PC-9 (cell line): ENCODE results near the gene NOTCH3. TPM values are rescaled to one million over a fixed set of nuclear protein-coding genes. Genes with fewer than 3 reads are reported as not detected.

ENCODE experiments used
- BruUV-seq: library from RNA; stranded (reverse); fragments of 400-500 nt; replicated peaks from 2 replicates; lab custom pipeline; 2021; lab: Mats Ljungman, UMichigan
- CTCF ChIA-PET: fragments of 300-600 bp; sonication (Branson Sonifier 250); formaldehyde crosslinking; loops from one replicate; lab custom pipeline; 2022; ENCODE audit warnings: antibody characterized with exemption; lab: Charles Lee
- POLR2A ChIA-PET: fragments of 300-600 bp; sonication (Branson Sonifier 250); formaldehyde crosslinking; loops from one replicate; lab custom pipeline; 2022; ENCODE audit warnings: antibody characterized with exemption; ENCODE audit not compliant: unreplicated experiment; lab: Charles Lee
- DNase-seq, 2 experiments: peaks; one replicate each; pipeline versions ENCODE4 v3.0.0 to v3.0.0-alpha.2; 2015 to 2022; ENCODE audit warnings: mixed read lengths in 1 of 2
- H2AFZ ChIP-seq: fragments of 200-600 bp; sonication (generic); 2 replicates; pipeline ENCODE4 v1.8.1; 2017; ENCODE audit warnings: antibody characterized with exemption
- H3F3A ChIP-seq: fragments of 200-600 bp; sonication (generic); 2 replicates; pipeline ENCODE4 v1.8.1; 2017; ENCODE audit warnings: antibody characterized with exemption, mild to moderate bottlenecking, low read depth; ENCODE audit not compliant: insufficient read depth
- H3K27ac ChIP-seq: fragments of 200-600 bp; sonication (generic); 2 replicates; pipeline ENCODE4 v1.6.1; 2016; ENCODE audit warnings: mixed run types
- H3K27me3 ChIP-seq: fragments of 200-600 bp; sonication (generic); 2 replicates; pipeline ENCODE4 v1.6.1; 2016; ENCODE audit warnings: low read depth, mixed run types; ENCODE audit not compliant: insufficient read depth
- H3K36me3 ChIP-seq: fragments of 200-600 bp; sonication (generic); 2 replicates; pipeline ENCODE4 v1.6.1; 2016; ENCODE audit warnings: low read depth, mixed run types
- H3K4me1 ChIP-seq: fragments of 200-600 bp; sonication (generic); replicated peaks from 2 replicates; pipeline ENCODE4 v1.6.1; 2016; ENCODE audit warnings: mixed run types; ENCODE audit not compliant: insufficient read depth
- H3K4me2 ChIP-seq: fragments of 200-600 bp; sonication (generic); 2 replicates; pipeline ENCODE4 v1.6.1; 2017; ENCODE audit warnings: mixed run types
- H3K4me3 ChIP-seq: fragments of 200-600 bp; sonication (generic); 2 replicates; pipeline ENCODE4 v1.6.1; 2016; ENCODE audit warnings: mixed run types
- H3K79me2 ChIP-seq: fragments of 200-600 bp; sonication (generic); 2 replicates; pipeline ENCODE4 v1.6.1; 2017; ENCODE audit warnings: low read depth, mixed run types
- H3K9me2 ChIP-seq: fragments of 200-600 bp; sonication (generic); 2 replicates; pipeline ENCODE4 v1.8.1; 2017; ENCODE audit warnings: mild to moderate bottlenecking; ENCODE audit not compliant: insufficient read depth
- H3K9me3 ChIP-seq: fragments of 200-600 bp; sonication (generic); 2 replicates; pipeline ENCODE4 v1.8.1; 2016; ENCODE audit warnings: low read depth; ENCODE audit not compliant: insufficient read depth
- H4K20me1 ChIP-seq: fragments of 200-600 bp; sonication (generic); 2 replicates; pipeline ENCODE4 v1.8.1; 2017; ENCODE audit not compliant: insufficient read depth
- CTCF ChIP-seq: fragments of 200-600 bp; sonication (generic); conservative IDR thresholded peaks from 2 replicates; pipeline ENCODE4 v1.6.1; 2017; ENCODE audit warnings: mixed run types, antibody characterized with exemption, mild to moderate bottlenecking, moderate library complexity
- EZH2 ChIP-seq: fragments of 200-600 bp; sonication (generic); IDR thresholded peaks from 2 replicates; pipeline ENCODE4 v1.8.0; 2017; ENCODE audit warnings: antibody characterized with exemption, low read depth
- intact Hi-C: fragments of 100-400 bp; cut with micrococcal nuclease; formaldehyde crosslinking; loops from one replicate; pipeline ENCODE4 v1.10.0; 2022; ENCODE audit not compliant: unreplicated experiment
- total RNA-seq: library from RNA; stranded (reverse); gene quantifications from 2 replicates; pipeline ENCODE4 v1.2.3, GENCODE V29; 2021

NOTCH3 gene
- total RNA-seq, 1 experiment from 2014 or later, result 115 TPM

- Histone ChIP-seq H3K27ac (no peak overlapping the region), H3K4me3 (no peak overlapping the region), H3K4me2 (no peak overlapping the region), H4K20me1 (peaks cover 18% of the 10 kb centered on the region), H3K9me3 (no peaks in the 10 kb centered on the region), H3K27me3 (no peaks in the 10 kb centered on the region), H3K36me3 (peaks cover 54% of the 10 kb centered on the region), H2AFZ (no peak overlapping the region), H3F3A (peaks cover 25% of the 10 kb centered on the region), H3K9me2 (no peaks in the 10 kb centered on the region), H3K4me1 (no peaks in the 10 kb centered on the region), H3K79me2 (no peaks in the 10 kb centered on the region)
- ChIA-PET CTCF (interaction anchor here (0.7 kb wide), 1 partner anchor 25 kb away, joined by 8 read pairs; no protein-coding TSS in a partner anchor), POLR2A (no interaction called here)
- no peak for DNase-seq
- intact Hi-C loops, result no loop called here
- peak; percentile 31; the same call in 1 of the 2 replicates for TF ChIP-seq CTCF
- TF ChIP-seq EZH2, result no peak
- no TSS peak for BruUV-seq
Measured at GRCh38 chr19:15177269-15178116, 23.3 kb downstream of the NOTCH3 start.

GRCh38 chr19:15175609-15176008 is 25.2 kb downstream of the NOTCH3 start:
- H3K9me2 ChIP-seq, result no peaks in the 10 kb centered on the region
- ChIA-PET POLR2A (no interaction called here), CTCF (no interaction called here)
- peaks cover 24% of the 10 kb centered on the region for H3F3A ChIP-seq
- H4K20me1 ChIP-seq, result peaks cover 13% of the 10 kb centered on the region
- no peak overlapping the region for H2AFZ ChIP-seq
- no peaks in the 10 kb centered on the region for H3K79me2 ChIP-seq
- no peaks in the 10 kb centered on the region for H3K27me3 ChIP-seq
- H3K27ac ChIP-seq, result no peak overlapping the region
- H3K36me3 ChIP-seq, result peaks cover 51% of the 10 kb centered on the region
- intact Hi-C loops, result no loop called here
- H3K9me3 ChIP-seq, result no peaks in the 10 kb centered on the region
- DNase-seq, result no peak
- BruUV-seq, result no TSS peak
- H3K4me3 ChIP-seq, result no peak overlapping the region
- H3K4me2 ChIP-seq, result no peak overlapping the region
- TF ChIP-seq EZH2 (no peak), CTCF (no peak)
- no peaks in the 10 kb centered on the region for H3K4me1 ChIP-seq

- Histone ChIP-seq H3K9me3 (no peaks in the 10 kb centered on the region), H3F3A (peaks cover 29% of the 10 kb centered on the region), H3K9me2 (no peaks in the 10 kb centered on the region), H3K79me2 (no peaks in the 10 kb centered on the region), H3K4me1 (no peaks in the 10 kb centered on the region), H3K27ac (no peak overlapping the region), H3K36me3 (peaks cover 43% of the 10 kb centered on the region), H3K27me3 (no peaks in the 10 kb centered on the region), H4K20me1 (peaks cover 23% of the 10 kb centered on the region), H3K4me2 (no peak overlapping the region), H2AFZ (no peak overlapping the region), H3K4me3 (no peak overlapping the region)
- intact Hi-C loops, result no loop called here
- POLR2A ChIA-PET, result no interaction called here
- CTCF ChIA-PET, result no interaction called here
- no TSS peak for BruUV-seq
- DNase-seq, result no peak
- TF ChIP-seq CTCF (peak; percentile 39; the same call in 1 of the 2 replicates), EZH2 (no peak)
Measured at GRCh38 chr19:15173746-15174404, 26.9 kb downstream of the NOTCH3 start.
